Gastrocnemius medialis (tissue), 4 donors: ENCODE results near the gene RBM23.

Experiments
- CTCF ChIP-seq, 5 experiments: fragments of 450-650 bp in 3 of 5; fragments of 200-600 bp in 2 of 5; sonication (generic) in 2 of 5; IDR thresholded peaks in 4 of 5; conservative IDR thresholded peaks in 1 of 5; 1 replicate in 4 of 5; 2 replicates in 1 of 5; pipeline ENCODE4 v1.5.1; 2016 to 2019; ENCODE audit warnings: antibody characterized with exemption in 5 of 5, mild to moderate bottlenecking in 3 of 5, moderate library complexity in 3 of 5
- POLR2A ChIP-seq, 2 donors: fragments of 450-650 bp; IDR thresholded peaks; one replicate each; pipeline ENCODE4 v1.6.1; 2017; ENCODE audit warnings: antibody characterized with exemption in 2 of 2, mild to moderate bottlenecking in 2 of 2, moderate library complexity in 2 of 2

DNA sequence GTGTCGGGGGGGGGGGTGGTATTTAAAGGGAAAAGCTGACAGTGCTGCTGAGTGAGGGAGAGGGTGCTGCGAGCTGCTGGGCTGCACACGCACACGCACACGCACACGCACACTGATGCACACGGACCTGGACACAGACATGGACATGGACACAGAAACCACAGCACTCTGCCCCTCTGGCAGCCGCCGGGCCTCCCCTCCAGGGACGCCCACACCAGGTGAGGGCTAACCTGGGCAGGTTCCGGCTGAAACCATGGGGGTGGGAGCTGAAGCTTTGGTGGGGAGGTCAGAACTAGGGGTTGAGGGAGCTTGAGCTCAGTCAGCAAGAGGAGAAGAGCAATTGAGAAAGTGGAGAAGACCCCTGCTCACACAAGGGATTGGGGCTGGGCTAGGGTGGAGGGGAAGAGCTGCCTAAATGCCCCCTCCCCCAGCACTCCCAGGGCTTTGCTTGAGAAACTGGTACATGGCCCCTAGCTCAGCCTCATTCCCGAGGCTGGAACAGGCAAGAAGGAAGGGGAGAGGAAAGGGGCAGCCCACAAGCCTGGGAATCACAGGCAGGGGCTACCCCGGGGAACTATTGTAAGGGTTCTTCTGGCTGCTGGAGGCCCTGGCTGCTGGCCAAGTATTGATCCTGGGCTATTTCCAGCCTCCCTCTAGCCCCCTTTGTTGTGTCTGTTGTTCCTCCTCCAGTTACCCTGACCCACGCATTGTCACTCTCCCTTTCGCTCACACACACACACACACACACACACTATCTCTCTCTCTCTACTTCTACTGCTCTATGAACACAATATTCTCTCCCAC is 35.6 kb downstream of the RBM23 start, which contains the start of gene REM2:
- TF ChIP-seq CTCF (IDR thresholded peaks at IDR 0.05 in 4 of 5, conservative IDR thresholded peaks at IDR 0.05 in 1 of 5) (no peak), POLR2A (IDR thresholded peaks at IDR 0.05) (no peak)
